Subcutaneous adipose tissue (tissue), 4 donors: Measurements from ENCODE around the gene ULK1. TPM values are rescaled to one million over a fixed set of nuclear protein-coding genes. Genes with fewer than 3 reads are reported as not detected.

Experiments used
- CTCF ChIP-seq: fragments of 450-650 bp; IDR thresholded peaks from one replicate; pipeline ENCODE4 v1.5.1; 2016; ENCODE audit warnings: low read depth, mild to moderate bottlenecking, control low read depth, antibody characterized with exemption, moderate library complexity
- total RNA-seq, 4 donors: library from RNA; depleted of rRNA; stranded (reverse); fragments of >200 nt; gene quantifications; one replicate each; pipeline ENCODE4 v1.1.0, GENCODE V29; 2016

ULK1 gene
- total RNA-seq, 4 donors from 2014 or later, result 10.9 to 35.8 (median 16.3) TPM

GRCh38 chr12:131911028-131911650, 16.7 kb downstream of the ULK1 start:
- TF ChIP-seq CTCF, result no peak

GRCh38 chr12:131911851-131912477, 17.5 kb downstream of the ULK1 start:
- TF ChIP-seq CTCF, result no peak

GRCh38 chr12:131912518-131913274, 18.3 kb downstream of the ULK1 start:
- TF ChIP-seq CTCF, result no peak

- TF ChIP-seq CTCF, result no peak
These were observed 19.2 kb downstream of the ULK1 start for GRCh38 chr12:131913666-131914065.

GRCh38 chr12:131914179-131914702, 19.8 kb downstream of the ULK1 start:
- no peak for TF ChIP-seq CTCF

DNA sequence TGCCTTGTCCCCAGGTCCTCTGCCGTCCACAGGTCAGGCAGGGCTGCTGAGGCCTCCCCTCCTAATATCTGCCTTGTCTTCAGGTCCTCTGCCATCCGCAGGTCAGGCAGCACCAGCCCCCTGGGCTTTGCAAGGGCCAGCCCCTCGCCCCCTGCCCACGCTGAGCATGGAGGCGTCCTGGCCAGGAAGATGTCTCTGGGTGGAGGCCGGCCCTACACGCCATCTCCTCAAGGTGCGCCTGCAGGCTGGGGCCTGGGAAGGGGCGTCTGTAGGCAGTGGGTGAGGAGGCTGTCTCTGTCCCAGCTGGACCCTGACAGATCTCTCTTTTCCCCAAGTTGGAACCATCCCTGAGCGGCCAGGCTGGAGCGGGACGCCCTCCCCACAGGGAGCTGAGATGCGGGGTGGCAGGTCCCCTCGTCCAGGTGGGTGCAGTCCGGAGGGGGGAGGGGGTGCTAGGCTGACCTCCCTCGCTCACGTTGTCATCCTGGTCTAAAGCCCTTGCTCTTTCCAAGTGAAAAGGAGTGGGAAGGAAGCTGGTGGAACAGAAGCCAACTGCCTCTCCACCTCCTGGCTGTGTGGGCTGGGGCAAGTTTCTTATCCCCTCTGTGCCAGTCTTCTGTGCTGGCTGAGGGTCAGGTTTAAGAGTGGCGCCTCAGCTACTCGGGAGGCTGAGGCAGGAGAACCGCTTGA, 20.7 kb downstream of the ULK1 start:
- no peak for TF ChIP-seq CTCF

GRCh38 chr12:131915823-131916222, 21.4 kb downstream of the ULK1 start:
- no peak for TF ChIP-seq CTCF
